Measurements from ENCODE around the gene DCAF16. TPM values are rescaled to one million over a fixed set of nuclear protein-coding genes. Genes with fewer than 3 reads are reported as not detected.

DCAF16 gene
- total and polyA plus RNA-seq, 2 donors (not counting 3 experiments of a cell fraction or from before 2014, with no cell fraction given): 13.8 to 35.0 TPM

GRCh38 chr4:17766826-17767458 is 43.6 kb downstream of the DCAF16 start:
- no TSS peak for BruUV-seq (replicated peaks)
- no peaks in the 10 kb centered on the region for H3K27me3 ChIP-seq (ENCODE audit: control insufficient read depth in 2 of 2, insufficient read depth in 2 of 2, low read length in 2 of 2)
- H3K9me3 ChIP-seq (replicated peaks; ENCODE audit: control insufficient read depth, insufficient read depth, low read length): no peaks in the 10 kb centered on the region
- intact Hi-C loops (cut with micrococcal nuclease): no loop called here
- DNase-seq (ENCODE audit: low read depth, low spot score): no peak
- no peak overlapping the region for H2AFZ ChIP-seq (ENCODE audit: low read depth, low read length)
- dilution Hi-C loops (cut with MboI; ENCODE audit: extremely low pct_ligation_motif_present, low sequenced_read_pairs): no loop called here
- no peaks in the 10 kb centered on the region for H3K9me1 ChIP-seq (replicated peaks; ENCODE audit: control insufficient read depth, extremely low read depth, insufficient read depth, low read length)
- no peaks in the 10 kb centered on the region for H3K79me2 ChIP-seq (ENCODE audit: control insufficient read depth, insufficient read depth, low read length)
- no peak overlapping the region for H3K4me2 ChIP-seq (ENCODE audit: insufficient read depth, low read length)
- ChIA-PET POLR2A (no interaction called here), CTCF (no interaction called here)
- no peak for FAIRE-seq
- no peaks in the 10 kb centered on the region for H3K4me1 ChIP-seq (ENCODE audit: control insufficient read depth, extremely low read depth, insufficient read depth, low read length)
- no peak overlapping the region for H3K27ac ChIP-seq (ENCODE audit: insufficient read depth, low read depth, low read length)
- H3K4me3 ChIP-seq (replicated peaks in 1 of 3; ENCODE audit: insufficient read depth in 1 of 3, low read depth in 1 of 3, low read length in 3 of 3): no peak overlapping the region
- H3K36me3 ChIP-seq (ENCODE audit: control insufficient read depth in 2 of 2, extremely low read depth in 1 of 2, insufficient read depth in 2 of 2, low read length in 2 of 2): no peaks in the 10 kb centered on the region
- no peaks in the 10 kb centered on the region for H4K20me1 ChIP-seq (replicated peaks; ENCODE audit: control insufficient read depth, extremely low read depth, insufficient read depth, low read length)
- no peak overlapping the region for H3K9ac ChIP-seq (replicated peaks; ENCODE audit: extremely low read depth, insufficient read depth, low read length)
- no peak for TF ChIP-seq POLR2A (IDR thresholded peaks at IDR 0.05; ENCODE audit: low read depth, low read length)
- TF ChIP-seq, protein P1, sequence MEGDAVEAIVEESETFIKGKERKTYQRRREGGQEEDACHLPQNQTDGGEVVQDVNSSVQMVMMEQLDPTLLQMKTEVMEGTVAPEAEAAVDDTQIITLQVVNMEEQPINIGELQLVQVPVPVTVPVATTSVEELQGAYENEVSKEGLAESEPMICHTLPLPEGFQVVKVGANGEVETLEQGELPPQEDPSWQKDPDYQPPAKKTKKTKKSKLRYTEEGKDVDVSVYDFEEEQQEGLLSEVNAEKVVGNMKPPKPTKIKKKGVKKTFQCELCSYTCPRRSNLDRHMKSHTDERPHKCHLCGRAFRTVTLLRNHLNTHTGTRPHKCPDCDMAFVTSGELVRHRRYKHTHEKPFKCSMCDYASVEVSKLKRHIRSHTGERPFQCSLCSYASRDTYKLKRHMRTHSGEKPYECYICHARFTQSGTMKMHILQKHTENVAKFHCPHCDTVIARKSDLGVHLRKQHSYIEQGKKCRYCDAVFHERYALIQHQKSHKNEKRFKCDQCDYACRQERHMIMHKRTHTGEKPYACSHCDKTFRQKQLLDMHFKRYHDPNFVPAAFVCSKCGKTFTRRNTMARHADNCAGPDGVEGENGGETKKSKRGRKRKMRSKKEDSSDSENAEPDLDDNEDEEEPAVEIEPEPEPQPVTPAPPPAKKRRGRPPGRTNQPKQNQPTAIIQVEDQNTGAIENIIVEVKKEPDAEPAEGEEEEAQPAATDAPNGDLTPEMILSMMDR (IDR thresholded peaks at IDR 0.05; ENCODE audit: extremely low read depth in 1 of 2, insufficient read depth in 1 of 2, low read depth in 1 of 2, low read length in 2 of 2): no peak
- TF ChIP-seq GATA2 (IDR thresholded peaks at IDR 0.05; ENCODE audit: insufficient read depth, insufficient read length, low read depth, low read length): no peak
- no peak for TF ChIP-seq POLR2AphosphoS5 (IDR thresholded peaks at IDR 0.05; ENCODE audit: insufficient read depth, low read depth, low read length)
- TF ChIP-seq MAX (IDR thresholded peaks at IDR 0.05; ENCODE audit: insufficient read depth, insufficient read length): no peak
- TF ChIP-seq MYC (IDR thresholded peaks at IDR 0.05; ENCODE audit: low read depth, low read length): no peak
- no peak for TF ChIP-seq FOS (IDR thresholded peaks at IDR 0.05; ENCODE audit: borderline replicate concordance, insufficient read depth, low read length)
- TF ChIP-seq EZH2 (IDR thresholded peaks at IDR 0.05; ENCODE audit: borderline replicate concordance, low read depth, low read length, severe bottlenecking): no peak
- no peak for TF ChIP-seq JUN (IDR thresholded peaks at IDR 0.05; ENCODE audit: borderline replicate concordance, insufficient read depth, insufficient read length, low read depth)

Data from endothelial cell of umbilical vein (primary cell).